ENCODE measurements around the gene SLC16A12.
A peak's percentile ranks its signal among the peaks of the same experiment; 100 is the strongest.

The SLC16A12 gene

GRCh38 chr10:89466599-89467035, 68.8 kb downstream of the SLC16A12 start:
- peak; percentile 82 for DNase-seq (ENCODE audit: low read depth)
- TF ChIP-seq, protein P1, sequence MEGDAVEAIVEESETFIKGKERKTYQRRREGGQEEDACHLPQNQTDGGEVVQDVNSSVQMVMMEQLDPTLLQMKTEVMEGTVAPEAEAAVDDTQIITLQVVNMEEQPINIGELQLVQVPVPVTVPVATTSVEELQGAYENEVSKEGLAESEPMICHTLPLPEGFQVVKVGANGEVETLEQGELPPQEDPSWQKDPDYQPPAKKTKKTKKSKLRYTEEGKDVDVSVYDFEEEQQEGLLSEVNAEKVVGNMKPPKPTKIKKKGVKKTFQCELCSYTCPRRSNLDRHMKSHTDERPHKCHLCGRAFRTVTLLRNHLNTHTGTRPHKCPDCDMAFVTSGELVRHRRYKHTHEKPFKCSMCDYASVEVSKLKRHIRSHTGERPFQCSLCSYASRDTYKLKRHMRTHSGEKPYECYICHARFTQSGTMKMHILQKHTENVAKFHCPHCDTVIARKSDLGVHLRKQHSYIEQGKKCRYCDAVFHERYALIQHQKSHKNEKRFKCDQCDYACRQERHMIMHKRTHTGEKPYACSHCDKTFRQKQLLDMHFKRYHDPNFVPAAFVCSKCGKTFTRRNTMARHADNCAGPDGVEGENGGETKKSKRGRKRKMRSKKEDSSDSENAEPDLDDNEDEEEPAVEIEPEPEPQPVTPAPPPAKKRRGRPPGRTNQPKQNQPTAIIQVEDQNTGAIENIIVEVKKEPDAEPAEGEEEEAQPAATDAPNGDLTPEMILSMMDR (conservative IDR thresholded peaks at IDR 0.05; ENCODE audit: low read depth, low read length), result peak; percentile 81
- no peak overlapping the region for H3K4me3 ChIP-seq (ENCODE audit: low read depth, low read length)

DNA sequence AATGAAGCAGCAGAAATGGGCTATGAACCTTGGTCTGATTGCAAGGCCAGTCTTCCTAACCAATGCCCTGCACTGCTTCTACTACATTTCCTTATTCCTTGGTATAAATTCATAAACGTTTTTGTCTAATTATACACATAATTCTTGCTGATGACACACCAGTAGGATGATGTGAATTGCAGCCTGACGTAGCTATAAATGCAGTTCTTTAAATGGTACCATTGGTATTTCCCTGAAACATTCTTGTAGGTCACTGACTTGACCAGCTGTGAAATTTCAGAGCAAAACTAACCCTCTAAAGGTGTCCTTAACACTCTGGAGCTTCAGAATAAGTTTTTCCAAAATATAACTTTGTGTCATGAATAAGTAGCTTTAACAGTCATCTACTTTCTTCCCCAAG, 70.2 kb downstream of the SLC16A12 start:
- peak; percentile 52 for DNase-seq (ENCODE audit: low read depth)
- H3K4me3 ChIP-seq (ENCODE audit: low read depth, low read length), result no peak overlapping the region
- TF ChIP-seq, protein P1 (conservative IDR thresholded peaks at IDR 0.05; ENCODE audit: low read depth, low read length), result no peak

DNA sequence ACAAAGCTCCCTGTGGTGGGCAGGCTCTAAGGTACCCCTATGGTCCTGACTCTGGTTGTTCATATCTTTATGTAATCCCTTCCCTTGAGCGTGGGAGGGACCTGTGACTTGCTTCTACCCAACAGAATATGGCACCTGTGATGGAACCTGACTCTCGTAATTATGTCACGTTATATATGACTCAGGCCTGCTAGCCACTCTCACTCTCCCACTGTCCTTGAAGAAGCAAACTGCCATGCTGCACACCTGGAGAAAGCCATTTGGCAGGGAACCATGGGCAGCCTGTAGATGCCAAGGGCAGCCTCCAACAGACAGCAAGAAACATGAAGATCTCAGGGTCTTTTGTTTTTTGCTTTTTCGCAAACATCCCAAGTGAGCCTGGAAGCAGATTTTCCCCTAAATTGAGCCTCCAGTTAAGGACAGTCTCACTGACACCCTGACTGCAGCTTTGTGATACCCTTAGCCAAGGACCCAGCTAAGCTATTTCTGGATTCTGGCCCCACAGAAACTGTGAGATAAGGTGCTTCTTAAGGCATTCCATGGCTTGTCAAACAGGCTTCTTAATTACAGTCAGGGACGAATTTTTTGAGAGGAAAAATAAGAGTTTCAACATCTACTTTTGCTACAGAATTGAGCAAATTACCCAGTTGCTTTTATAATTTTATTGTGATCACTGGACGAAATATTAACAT, 71.4 kb downstream of the SLC16A12 start:
- no peak overlapping the region for H3K4me3 ChIP-seq (ENCODE audit: low read depth, low read length)
- TF ChIP-seq, protein P1 (conservative IDR thresholded peaks at IDR 0.05; ENCODE audit: low read depth, low read length), result no peak
- DNase-seq (ENCODE audit: low read depth), result no peak

DNA sequence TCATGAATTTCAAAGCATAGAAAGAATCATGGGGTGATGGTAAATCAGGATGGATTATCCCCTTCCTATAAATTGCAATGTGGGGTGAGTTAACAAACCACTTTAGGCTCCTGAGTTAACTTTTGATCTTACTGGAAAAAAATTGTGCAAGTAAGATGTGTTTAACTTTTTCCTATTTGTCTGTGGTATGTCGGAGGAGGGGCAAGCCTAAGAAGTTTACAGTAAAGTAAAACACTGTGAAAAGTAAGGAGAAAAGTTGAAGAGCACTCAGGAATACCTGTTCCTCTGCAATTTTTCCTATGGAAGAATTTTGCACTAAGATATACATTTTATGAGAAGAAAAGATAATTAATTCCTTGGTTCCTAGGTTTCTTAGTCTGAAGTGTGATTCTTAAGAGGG, 76.6 kb downstream of the SLC16A12 start:
- TF ChIP-seq, protein P1 (conservative IDR thresholded peaks at IDR 0.05; ENCODE audit: low read depth, low read length), result no peak
- DNase-seq (ENCODE audit: low read depth), result peak; percentile 57
- H3K4me3 ChIP-seq (ENCODE audit: low read depth, low read length), result no peak overlapping the region

DNA sequence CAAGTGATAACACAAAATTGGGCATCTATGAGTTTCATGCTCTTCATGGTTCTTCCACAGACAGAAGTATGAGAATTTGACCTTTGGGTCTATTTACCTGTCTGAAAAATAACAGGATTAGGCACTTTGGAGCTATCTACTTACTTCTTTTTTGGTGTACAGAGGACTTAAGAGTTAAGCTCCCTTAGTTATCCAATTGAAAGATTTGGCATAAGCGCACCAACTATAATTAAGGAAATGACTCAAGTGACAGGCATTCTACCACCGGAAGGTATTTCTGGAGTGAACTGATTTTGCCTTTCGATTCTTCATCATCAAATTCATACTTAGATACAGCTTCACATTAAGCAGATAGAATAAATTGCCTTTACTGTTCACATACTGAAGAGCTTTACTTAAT, 77.1 kb downstream of the SLC16A12 start:
- TF ChIP-seq, protein P1 (conservative IDR thresholded peaks at IDR 0.05; ENCODE audit: low read depth, low read length), result no peak
- H3K4me3 ChIP-seq (ENCODE audit: low read depth, low read length), result no peak overlapping the region
- peak; percentile 82 for DNase-seq (ENCODE audit: low read depth)

GRCh38 chr10:89454561-89455347, 80.6 kb downstream of the SLC16A12 start:
- DNase-seq (ENCODE audit: low read depth), result peak; percentile 56
- H3K4me3 ChIP-seq (ENCODE audit: low read depth, low read length), result no peak overlapping the region
- TF ChIP-seq, protein P1 (conservative IDR thresholded peaks at IDR 0.05; ENCODE audit: low read depth, low read length), result peak; percentile 35

Data from choroid plexus epithelial cell (primary cell).